ENCODE results near the gene ZNF230.
A peak's percentile ranks its signal among the peaks of the same experiment; 100 is the strongest.

ZNF230 gene

DNA sequence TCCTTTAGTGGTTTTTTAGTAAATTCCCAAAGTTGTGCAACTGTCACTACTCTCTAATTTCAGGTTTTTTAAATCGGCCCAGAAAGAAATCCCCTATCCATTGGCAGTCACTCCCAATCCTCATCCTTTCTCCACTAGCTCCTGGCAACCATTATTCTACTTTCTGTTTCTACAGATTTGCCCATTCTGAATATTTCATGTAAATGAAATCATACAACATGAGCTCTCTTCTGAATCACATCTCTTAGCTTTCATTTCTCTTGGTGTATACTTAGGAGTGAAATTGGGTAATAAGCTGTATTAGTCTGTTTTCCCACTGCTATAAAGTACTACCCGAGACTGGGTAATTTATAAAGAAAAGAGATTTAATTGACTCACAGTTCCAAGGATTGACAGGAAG, 39.4 kb downstream of the ZNF230 start:
- no peak for DNase-seq (ENCODE audit: low spot score)

DNA sequence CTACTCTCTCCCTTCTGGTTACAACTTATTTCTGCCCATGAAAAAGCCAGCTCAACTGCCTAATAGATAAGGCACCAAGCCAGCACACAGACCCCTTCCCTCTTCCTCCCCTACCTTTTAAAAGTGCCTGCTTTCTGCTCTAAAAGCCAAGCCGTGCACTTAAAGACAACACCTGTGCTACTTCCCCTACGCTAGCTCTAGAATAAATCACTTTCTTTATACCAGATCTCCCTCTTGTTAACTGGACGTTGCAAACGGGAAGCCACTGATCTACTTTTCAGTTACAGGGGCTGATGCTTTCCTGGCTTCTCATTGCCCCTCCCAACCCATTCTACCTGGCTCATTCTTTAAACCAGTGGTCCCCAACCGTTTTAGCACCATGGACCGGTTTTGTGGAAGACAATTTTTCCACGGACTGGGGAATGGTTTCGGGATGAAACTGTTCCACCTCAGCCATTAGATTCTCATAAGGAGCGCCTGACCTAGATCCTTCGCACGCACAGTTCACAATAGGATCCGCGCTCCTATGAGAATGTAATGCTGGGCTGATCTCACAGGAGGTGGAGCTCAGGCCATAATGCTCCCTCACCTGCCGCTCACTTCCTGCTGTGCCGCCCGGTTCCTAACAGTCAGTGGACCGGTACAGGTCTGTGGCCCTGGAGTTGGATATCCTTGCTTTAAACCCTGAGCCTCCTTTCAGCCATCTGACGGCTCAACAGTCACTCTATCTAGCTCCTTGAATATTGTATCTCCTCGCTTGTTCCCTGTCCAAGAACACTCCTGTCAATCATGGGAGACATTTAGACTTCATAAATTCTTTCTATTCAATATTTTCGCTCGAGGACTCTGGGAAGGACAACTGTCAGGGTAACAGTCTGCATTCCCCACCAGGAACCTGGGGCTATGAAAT, 48.2 kb downstream of the ZNF230 start:
- peak; percentile 41 for DNase-seq (ENCODE audit: low spot score)

DNA sequence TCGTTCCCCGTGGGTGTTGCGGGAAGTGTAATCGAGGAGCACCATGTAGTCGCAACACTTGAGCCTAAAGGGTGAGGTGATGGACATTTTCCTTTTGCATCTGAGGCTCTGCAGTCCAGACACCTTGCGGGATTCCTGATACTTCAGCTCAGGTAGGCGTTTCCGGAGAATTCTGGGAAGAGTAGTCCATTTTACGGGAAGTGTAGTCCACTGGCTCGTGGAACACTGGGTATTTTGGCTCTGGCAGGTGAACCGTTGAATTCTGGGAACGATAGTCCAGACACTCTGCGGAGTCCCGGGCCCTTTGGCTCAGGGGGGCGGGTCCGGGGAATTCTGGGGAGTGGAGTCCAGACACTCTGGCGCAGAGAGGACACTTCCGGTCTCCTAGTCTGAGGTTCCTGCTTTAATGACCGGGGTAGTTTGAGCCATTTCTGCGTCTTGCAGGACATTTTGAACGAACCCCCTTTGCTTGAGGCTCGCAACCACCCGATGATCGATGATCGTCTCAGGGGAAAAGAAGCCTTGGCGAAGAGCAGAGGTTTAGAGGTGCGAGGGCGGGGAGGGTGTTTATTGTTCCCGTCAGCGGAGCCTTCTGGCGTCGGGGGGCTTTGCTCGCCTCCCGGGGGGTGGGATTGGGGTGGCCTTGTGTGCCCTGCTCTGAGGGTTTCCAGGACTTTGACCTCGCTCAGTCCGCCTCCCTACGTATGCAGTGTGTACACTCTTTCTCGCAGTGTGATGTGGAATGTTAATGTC, 49.1 kb downstream of the ZNF230 start, which contains the start of gene ZNF223:
ZNF223 (plus strand) TSS at position 387 of the 753 bp plus-strand sequence. CDS start 3,141 bp downstream, outside the sequence.
- DNase-seq (ENCODE audit: low spot score): peak; percentile 98

DNA sequence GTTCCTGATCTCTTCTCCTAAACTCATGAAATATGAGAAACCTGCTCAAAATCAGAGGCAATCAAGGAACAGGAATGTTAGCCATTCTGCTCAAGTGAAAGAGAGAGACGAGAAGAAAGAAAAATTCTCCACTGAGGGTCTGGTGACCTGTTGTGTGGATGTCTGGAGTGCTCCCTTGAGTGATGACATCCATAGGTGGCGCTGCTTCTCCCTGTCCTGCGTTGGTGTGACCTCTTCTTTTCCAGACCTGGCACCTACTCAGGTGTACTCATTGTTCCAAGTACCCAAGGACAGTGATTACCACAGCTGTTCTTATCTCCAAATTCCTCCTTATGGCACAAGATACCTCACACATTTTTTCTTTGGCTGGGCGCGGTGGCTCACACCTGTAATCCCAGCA, 53.1 kb downstream of the ZNF230 start:
- DNase-seq (ENCODE audit: low spot score): no peak

DNA sequence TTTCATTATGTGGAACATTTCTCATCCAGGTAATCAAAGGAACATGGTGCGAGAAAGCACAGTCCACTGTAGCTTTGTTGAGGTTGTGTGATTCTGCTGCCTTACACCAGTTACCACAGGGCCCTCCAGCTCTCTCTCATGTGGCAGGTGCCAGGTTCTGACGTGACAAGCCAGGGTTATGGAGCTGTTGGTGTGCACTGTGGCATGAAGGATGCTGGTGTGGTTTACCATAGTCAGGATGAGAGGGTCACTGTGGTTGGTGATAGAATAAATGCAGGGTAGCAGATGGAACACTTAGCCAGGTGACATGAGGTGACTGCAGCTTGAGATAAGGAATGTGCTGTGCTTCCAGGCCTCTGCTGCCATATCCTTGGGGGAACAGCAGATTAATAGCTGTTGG, 56.5 kb downstream of the ZNF230 start:
- DNase-seq (ENCODE audit: low spot score): no peak

DNA sequence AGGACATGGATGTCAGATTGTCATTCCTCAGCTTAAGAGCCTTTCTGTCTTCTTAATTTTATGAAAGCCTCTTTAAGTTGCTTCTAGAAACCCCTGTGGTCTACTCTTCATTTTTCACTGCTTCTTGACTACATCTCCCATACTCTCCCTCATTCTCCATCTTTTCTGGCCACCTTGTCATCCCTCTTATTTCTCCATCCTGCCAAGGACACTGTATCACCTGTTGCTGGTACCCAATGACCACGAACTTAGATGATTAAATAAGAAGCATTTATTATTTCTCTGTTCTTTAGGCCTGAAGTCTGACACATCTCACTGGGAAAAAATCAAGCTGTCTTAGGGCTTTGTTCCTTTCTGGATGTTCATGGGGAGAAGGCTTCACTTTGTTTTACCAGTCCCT, 58.3 kb downstream of the ZNF230 start:
- DNase-seq (ENCODE audit: low spot score): no peak
